WTC11 (cell line): ENCODE results near the gene ARHGEF28.

Experiments used
- ATF1 ChIP-seq: sonication (generic); formaldehyde crosslinking; IDR thresholded peaks from 2 replicates; pipeline ENCODE4 v1.8.1; 2023; ENCODE audit warnings: mild to moderate bottlenecking, moderate library complexity, missing genetic modification reagents
- EMX1 ChIP-seq: fragments of 250-450 bp; sonication (Bioruptor Pico); IDR thresholded peaks from 2 replicates; pipeline ENCODE4 v1.8.0; 2021; ENCODE audit warnings: mild to moderate bottlenecking
- MYBL2 ChIP-seq: sonication (generic); formaldehyde crosslinking; IDR thresholded peaks from 2 replicates; pipeline ENCODE4 v1.8.1; 2023; ENCODE audit warnings: mild to moderate bottlenecking, moderate library complexity, missing genetic modification reagents
- RELA ChIP-seq: sonication (generic); formaldehyde crosslinking; IDR thresholded peaks from 2 replicates; pipeline ENCODE4 v1.8.1; 2022; ENCODE audit warnings: missing genetic modification reagents, mild to moderate bottlenecking, borderline replicate concordance
- SP1 ChIP-seq: sonication (generic); formaldehyde crosslinking; conservative IDR thresholded peaks from 2 replicates; pipeline ENCODE4 v1.8.1; 2022; ENCODE audit warnings: missing genetic modification reagents
- TF ChIP-seq, protein P1 (sequence below): fragments of 200-600 bp; IDR thresholded peaks from 2 replicates; pipeline ENCODE4 v1.8.0; 2022; ENCODE audit warnings: antibody characterized with exemption
- TF ChIP-seq, protein P2 (sequence below): sonication (generic); formaldehyde crosslinking; IDR thresholded peaks from 2 replicates; pipeline ENCODE4 v1.8.1; 2022; ENCODE audit warnings: mild to moderate bottlenecking, moderate library complexity, missing genetic modification reagents
- TF ChIP-seq, protein P3 (sequence below): sonication (generic); formaldehyde crosslinking; IDR thresholded peaks from 2 replicates; pipeline ENCODE4 v1.8.1; 2022; ENCODE audit warnings: low read depth, missing genetic modification reagents, borderline replicate concordance
- TF ChIP-seq, protein P4 (sequence below): sonication (generic); formaldehyde crosslinking; IDR thresholded peaks from 2 replicates; pipeline ENCODE4 v1.8.0; 2022; ENCODE audit warnings: mild to moderate bottlenecking, missing genetic modification reagents
- TF ChIP-seq, protein P5 (sequence below): sonication (generic); formaldehyde crosslinking; conservative IDR thresholded peaks from 2 replicates; pipeline ENCODE4 v1.8.1; 2022; ENCODE audit warnings: mild to moderate bottlenecking, missing genetic modification reagents
- TF ChIP-seq, protein P6 (sequence below): fragments of 250-450 bp; sonication (Bioruptor Pico); IDR thresholded peaks from 2 replicates; pipeline ENCODE4 v2.1.2; 2022; ENCODE audit warnings: mild to moderate bottlenecking, moderate library complexity

DNA sequence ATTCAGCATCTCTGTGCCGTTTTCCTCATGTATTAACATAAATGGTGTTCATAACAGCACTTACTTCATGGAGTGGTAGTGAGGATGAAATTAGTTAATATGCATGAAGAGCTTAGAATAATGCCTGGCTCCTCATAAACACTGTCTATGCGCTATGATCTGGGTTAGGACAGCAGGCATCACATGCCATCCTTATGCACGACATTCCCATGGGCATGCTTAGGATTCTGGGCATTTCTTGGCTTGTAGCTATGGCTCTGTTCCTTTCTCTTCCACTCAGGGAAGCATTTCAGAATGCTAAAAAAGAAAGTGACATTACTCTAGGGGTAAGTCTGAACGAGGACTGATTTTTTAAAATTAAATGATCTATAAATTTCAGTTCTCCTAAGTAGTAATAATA, 349.8 kb downstream of the ARHGEF28 start:
- TF ChIP-seq, protein P1, sequence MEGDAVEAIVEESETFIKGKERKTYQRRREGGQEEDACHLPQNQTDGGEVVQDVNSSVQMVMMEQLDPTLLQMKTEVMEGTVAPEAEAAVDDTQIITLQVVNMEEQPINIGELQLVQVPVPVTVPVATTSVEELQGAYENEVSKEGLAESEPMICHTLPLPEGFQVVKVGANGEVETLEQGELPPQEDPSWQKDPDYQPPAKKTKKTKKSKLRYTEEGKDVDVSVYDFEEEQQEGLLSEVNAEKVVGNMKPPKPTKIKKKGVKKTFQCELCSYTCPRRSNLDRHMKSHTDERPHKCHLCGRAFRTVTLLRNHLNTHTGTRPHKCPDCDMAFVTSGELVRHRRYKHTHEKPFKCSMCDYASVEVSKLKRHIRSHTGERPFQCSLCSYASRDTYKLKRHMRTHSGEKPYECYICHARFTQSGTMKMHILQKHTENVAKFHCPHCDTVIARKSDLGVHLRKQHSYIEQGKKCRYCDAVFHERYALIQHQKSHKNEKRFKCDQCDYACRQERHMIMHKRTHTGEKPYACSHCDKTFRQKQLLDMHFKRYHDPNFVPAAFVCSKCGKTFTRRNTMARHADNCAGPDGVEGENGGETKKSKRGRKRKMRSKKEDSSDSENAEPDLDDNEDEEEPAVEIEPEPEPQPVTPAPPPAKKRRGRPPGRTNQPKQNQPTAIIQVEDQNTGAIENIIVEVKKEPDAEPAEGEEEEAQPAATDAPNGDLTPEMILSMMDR = no peak
- TF ChIP-seq, protein P2, sequence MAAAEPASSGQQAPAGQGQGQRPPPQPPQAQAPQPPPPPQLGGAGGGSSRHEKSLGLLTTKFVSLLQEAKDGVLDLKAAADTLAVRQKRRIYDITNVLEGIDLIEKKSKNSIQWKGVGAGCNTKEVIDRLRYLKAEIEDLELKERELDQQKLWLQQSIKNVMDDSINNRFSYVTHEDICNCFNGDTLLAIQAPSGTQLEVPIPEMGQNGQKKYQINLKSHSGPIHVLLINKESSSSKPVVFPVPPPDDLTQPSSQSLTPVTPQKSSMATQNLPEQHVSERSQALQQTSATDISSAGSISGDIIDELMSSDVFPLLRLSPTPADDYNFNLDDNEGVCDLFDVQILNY = no peak
- TF ChIP-seq, protein P3, sequence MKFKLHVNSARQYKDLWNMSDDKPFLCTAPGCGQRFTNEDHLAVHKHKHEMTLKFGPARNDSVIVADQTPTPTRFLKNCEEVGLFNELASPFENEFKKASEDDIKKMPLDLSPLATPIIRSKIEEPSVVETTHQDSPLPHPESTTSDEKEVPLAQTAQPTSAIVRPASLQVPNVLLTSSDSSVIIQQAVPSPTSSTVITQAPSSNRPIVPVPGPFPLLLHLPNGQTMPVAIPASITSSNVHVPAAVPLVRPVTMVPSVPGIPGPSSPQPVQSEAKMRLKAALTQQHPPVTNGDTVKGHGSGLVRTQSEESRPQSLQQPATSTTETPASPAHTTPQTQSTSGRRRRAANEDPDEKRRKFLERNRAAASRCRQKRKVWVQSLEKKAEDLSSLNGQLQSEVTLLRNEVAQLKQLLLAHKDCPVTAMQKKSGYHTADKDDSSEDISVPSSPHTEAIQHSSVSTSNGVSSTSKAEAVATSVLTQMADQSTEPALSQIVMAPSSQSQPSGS (CRISPR knock-in tag) = no peak
- TF ChIP-seq, protein P4, sequence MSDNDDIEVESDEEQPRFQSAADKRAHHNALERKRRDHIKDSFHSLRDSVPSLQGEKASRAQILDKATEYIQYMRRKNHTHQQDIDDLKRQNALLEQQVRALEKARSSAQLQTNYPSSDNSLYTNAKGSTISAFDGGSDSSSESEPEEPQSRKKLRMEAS (CRISPR knock-in tag) = no peak
- TF ChIP-seq MYBL2 = no peak
- TF ChIP-seq RELA (CRISPR knock-in tag) = no peak
- TF ChIP-seq, protein P5, sequence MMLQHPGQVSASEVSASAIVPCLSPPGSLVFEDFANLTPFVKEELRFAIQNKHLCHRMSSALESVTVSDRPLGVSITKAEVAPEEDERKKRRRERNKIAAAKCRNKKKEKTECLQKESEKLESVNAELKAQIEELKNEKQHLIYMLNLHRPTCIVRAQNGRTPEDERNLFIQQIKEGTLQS (CRISPR knock-in tag) = no peak
- no peak for TF ChIP-seq EMX1 (CRISPR knock-in tag)
- TF ChIP-seq, protein P6, sequence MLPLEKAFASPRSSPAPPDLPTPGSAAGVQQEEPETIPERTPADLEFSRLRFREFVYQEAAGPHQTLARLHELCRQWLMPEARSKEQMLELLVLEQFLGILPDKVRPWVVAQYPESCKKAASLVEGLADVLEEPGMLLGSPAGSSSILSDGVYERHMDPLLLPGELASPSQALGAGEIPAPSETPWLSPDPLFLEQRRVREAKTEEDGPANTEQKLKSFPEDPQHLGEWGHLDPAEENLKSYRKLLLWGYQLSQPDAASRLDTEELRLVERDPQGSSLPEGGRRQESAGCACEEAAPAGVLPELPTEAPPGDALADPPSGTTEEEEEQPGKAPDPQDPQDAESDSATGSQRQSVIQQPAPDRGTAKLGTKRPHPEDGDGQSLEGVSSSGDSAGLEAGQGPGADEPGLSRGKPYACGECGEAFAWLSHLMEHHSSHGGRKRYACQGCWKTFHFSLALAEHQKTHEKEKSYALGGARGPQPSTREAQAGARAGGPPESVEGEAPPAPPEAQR (CRISPR knock-in tag) = no peak
- TF ChIP-seq ATF1 (CRISPR knock-in tag) = no peak
- TF ChIP-seq SP1 (CRISPR knock-in tag) = no peak
